T-cell (primary cell): ENCODE results near the gene SMAGP. TPM values are rescaled to one million over a fixed set of nuclear protein-coding genes. Genes with fewer than 3 reads are reported as not detected.

Experiments
- ATAC-seq, 4 experiments: fragments of 200-7000 bp in 3 of 4; fragments of 150-1000 bp in 1 of 4; cut with Tn5 transposase; replicated peaks in 1 of 4; 1 replicate in 3 of 4; 2 replicates in 1 of 4; pipeline ENCODE4 v1.10.0; 2021; ENCODE audit warnings: moderate library complexity in 3 of 4, mild to moderate bottlenecking in 2 of 4, moderate number of reproducible peaks in 1 of 4
- CTCF ChIA-PET, 2 donors: fragments of 300-600 bp; sonication (Branson Sonifier 250); formaldehyde crosslinking; loops; one replicate each; lab custom pipeline; 2022; ENCODE audit warnings: antibody characterized with exemption in 2 of 2; lab: Charles Lee
- POLR2A ChIA-PET, 2 donors: fragments of 300-600 bp; sonication (Branson Sonifier 250); formaldehyde crosslinking; loops; one replicate each; lab custom pipeline; 2022; ENCODE audit warnings: antibody characterized with exemption in 2 of 2; lab: Charles Lee
- DNase-seq, 35 experiments: peaks; one replicate each; pipeline versions ENCODE4 v3.0.0 to v3.0.0-alpha.2; 2013 to 2023
- H3K27ac ChIP-seq: one replicate; pipeline ENCODE4 v1.5.1; 2013; ENCODE audit warnings: low read length
- H3K27me3 ChIP-seq, 2 experiments: replicated peaks in 1 of 2; 1 replicate in 1 of 2; 2 replicates in 1 of 2; pipeline versions ENCODE4 v1.6.1 to v1.7.0; 2013; ENCODE audit warnings: low read length in 1 of 2, mixed read lengths in 1 of 2; ENCODE audit not compliant: control insufficient read depth in 2 of 2, insufficient read depth in 2 of 2; ENCODE audit errors: extremely low read depth in 1 of 2
- H3K36me3 ChIP-seq, 2 donors: 1 replicate in 1 of 2; 2 replicates in 1 of 2; pipeline versions ENCODE4 v1.6.1 to v1.7.0; 2013; ENCODE audit warnings: low read length in 1 of 2; ENCODE audit not compliant: control insufficient read depth in 2 of 2, insufficient read depth in 1 of 2; ENCODE audit errors: extremely low read depth in 1 of 2
- H3K4me1 ChIP-seq, 2 experiments: 1 replicate in 1 of 2; 2 replicates in 1 of 2; pipeline versions ENCODE4 v1.6.1 to v1.7.0; 2013; ENCODE audit warnings: low read length in 2 of 2, mixed read lengths in 1 of 2; ENCODE audit not compliant: insufficient read depth in 2 of 2, control insufficient read depth in 1 of 2; ENCODE audit errors: extremely low read depth in 1 of 2
- H3K4me3 ChIP-seq, 2 donors: 1 replicate in 1 of 2; 2 replicates in 1 of 2; pipeline versions ENCODE4 v1.5.1 to v1.7.0; 2013; ENCODE audit warnings: mild to moderate bottlenecking in 2 of 2, low read length in 1 of 2, moderate library complexity in 1 of 2; ENCODE audit not compliant: control insufficient read depth in 1 of 2; ENCODE audit errors: extremely low read depth in 1 of 2
- H3K9me3 ChIP-seq: 2 replicates; pipeline ENCODE4 v1.7.0; 2013
- H3K27ac Mint-ChIP-seq, 2 donors: one replicate each; pipeline ENCODE4 v1.8.0; 2020 to 2021; ENCODE audit warnings: mild to moderate bottlenecking in 2 of 2, mixed read lengths in 2 of 2
- H3K27me3 Mint-ChIP-seq, 2 donors: one replicate each; pipeline ENCODE4 v1.8.0; 2021 to 2022; ENCODE audit warnings: mixed read lengths in 2 of 2
- H3K36me3 Mint-ChIP-seq: one replicate; pipeline ENCODE4 v1.8.0; 2021; ENCODE audit warnings: mixed read lengths
- H3K4me1 Mint-ChIP-seq, 3 donors: one replicate each; pipeline ENCODE4 v1.8.0; 2020 to 2022; ENCODE audit warnings: mixed read lengths in 3 of 3, mild to moderate bottlenecking in 1 of 3
- H3K4me3 Mint-ChIP-seq, 3 donors: one replicate each; pipeline ENCODE4 v1.8.0; 2020 to 2022; ENCODE audit warnings: mild to moderate bottlenecking in 3 of 3, mixed read lengths in 3 of 3, moderate library complexity in 3 of 3
- H3K9me3 Mint-ChIP-seq, 3 donors: one replicate each; pipeline ENCODE4 v1.8.0; 2020 to 2022; ENCODE audit warnings: mixed read lengths in 3 of 3
- WGBS: methylation state at CpG from one replicate; pipeline ENCODE4 v1.1.5; 2013; ENCODE audit warnings: missing lambda C conversion rate; ENCODE audit not compliant: insufficient coverage; 5-methylcytosine and 5-hydroxymethylcytosine counted together
- total RNA-seq, 35 experiments: library from RNA in 6 of 35; stranded (reverse) in 6 of 35; fragments of 120-200 nt in 1 of 35; gene quantifications; one replicate each; pipeline versions ENCODE4 v1.2.1 to v1.2.4 and lab custom pipeline; 2013 to 2026

SMAGP gene
- total RNA-seq, 5 donors from 2014 or later (not counting 1 experiment from before 2014, with no cell fraction given) = 3.2 to 5.3 (median 3.6) TPM

- H3K36me3 Mint-ChIP-seq = peaks cover 39% of the 10 kb centered on the region
These were observed 25.9 kb downstream of the SMAGP start for GRCh38 chr12:51244269-51244668.

GRCh38 chr12:51242876-51243275, 27.3 kb downstream of the SMAGP start:
- H3K27me3 ChIP-seq = no peaks in the 10 kb centered on the region
- no peaks in the 10 kb centered on the region for H3K9me3 ChIP-seq
- Mint-ChIP-seq H3K36me3 (peaks cover 39% of the 10 kb centered on the region), H3K9me3 (no peaks in the 10 kb centered on the region), H3K4me3 (peak overlapping the region; percentile 4 to 18 (median 17)), H3K27ac (peak overlapping the region; percentile 8 to 29), H3K27me3 (no peaks in the 10 kb centered on the region), H3K4me1 (peaks cover 72 to 75% (median 75%) of the 10 kb centered on the region in 3 donors)
- DNase-seq = no peak
- 79% methylated on average over 5 of the region's 7 CpGs for whole genome bisulfite sequencing
- no peak overlapping the region for H3K27ac ChIP-seq
- CTCF ChIA-PET = no interaction called here
- H3K4me1 ChIP-seq = peaks cover 34 to 59% of the 10 kb centered on the region in 2 experiments
- H3K36me3 ChIP-seq = peaks cover 0 to 50% of the 10 kb centered on the region in 2 donors
- ATAC-seq = no peak
- H3K4me3 ChIP-seq = no peak overlapping the region
- POLR2A ChIA-PET = interaction anchor here in 1 of 2 donors (1.9 kb wide), 1 partner anchor 25 kb away, joined by 10 read pairs; the partner anchor contains the start of gene POU6F1

More at GRCh38 chr12:51244269-51244668, 25.9 kb downstream of the SMAGP start:
- Mint-ChIP-seq H3K27ac (peak overlapping the region; percentile 15 to 53), H3K9me3 (no peaks in the 10 kb centered on the region), H3K27me3 (no peaks in the 10 kb centered on the region), H3K4me1 (peaks cover 73 to 79% (median 78%) of the 10 kb centered on the region in 3 donors), H3K4me3 (no peak overlapping the region)
- WGBS = 50% methylated on average over 1 of the region's 4 CpGs
- ATAC-seq = no peak
- Histone ChIP-seq H3K27ac (no peak overlapping the region), H3K9me3 (no peaks in the 10 kb centered on the region), H3K4me3 (no peak overlapping the region), H3K4me1 (peaks cover 42 to 65% of the 10 kb centered on the region in 2 experiments), H3K36me3 (peaks cover 0 to 50% of the 10 kb centered on the region in 2 donors), H3K27me3 (no peaks in the 10 kb centered on the region)
- ChIA-PET POLR2A (interaction anchor here (0.7 to 1.9 kb wide), 3 partner anchors 14 to 26 kb away, joined by 3 to 10 read pairs (median 3); partner anchors contain the start of gene POU6F1 (in 1 of the 2)), CTCF (interaction anchor here (0.6 to 1.3 kb wide), 7 partner anchors 26 to 651 kb away, joined by 3 to 6 read pairs (median 4); no protein-coding TSS in a partner anchor)
- no peak for DNase-seq

DNA sequence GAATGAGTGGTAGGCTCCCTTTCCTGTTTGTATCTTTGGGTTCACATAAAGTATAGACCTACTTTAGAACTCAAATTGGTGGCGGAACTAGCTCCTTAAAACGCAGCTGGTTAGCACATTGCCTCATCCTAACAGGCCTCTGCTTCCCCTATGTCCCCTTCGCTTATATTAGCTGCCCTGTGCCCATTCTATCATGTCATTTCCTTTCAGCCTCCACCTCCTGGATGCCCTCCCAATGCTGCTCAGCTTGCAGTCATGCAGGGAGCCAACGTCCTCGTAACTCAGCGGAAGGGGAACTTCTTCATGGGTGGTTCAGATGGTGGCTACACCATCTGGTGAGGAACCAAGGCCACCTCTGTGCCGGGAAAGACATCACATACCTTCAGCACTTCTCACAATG, 28.1 kb downstream of the SMAGP start:
- Histone ChIP-seq H3K27me3 (no peaks in the 10 kb centered on the region), H3K9me3 (no peaks in the 10 kb centered on the region), H3K4me3 (no peak overlapping the region), H3K36me3 (peaks cover 0 to 50% of the 10 kb centered on the region in 2 donors), H3K27ac (no peak overlapping the region), H3K4me1 (peaks cover 27 to 54% of the 10 kb centered on the region in 2 experiments)
- ATAC-seq (no peak), DNase-seq (no peak)
- peaks cover 68 to 70% (median 70%) of the 10 kb centered on the region in 3 donors for H3K4me1 Mint-ChIP-seq
- peak overlapping the region; percentile 30 to 75 for H3K27ac Mint-ChIP-seq
- CTCF ChIA-PET = no interaction called here
- peaks cover 39% of the 10 kb centered on the region for H3K36me3 Mint-ChIP-seq
- H3K27me3 Mint-ChIP-seq = no peaks in the 10 kb centered on the region
- H3K4me3 Mint-ChIP-seq = peak overlapping the region; percentile 21 to 96 (median 48)
- no peaks in the 10 kb centered on the region for H3K9me3 Mint-ChIP-seq
- POLR2A ChIA-PET = interaction anchor here in 1 of 2 donors (0.7 to 1.3 kb wide), 2 partner anchors 24 to 79 kb away, joined by 3 read pairs; partner anchors contain the start of gene POU6F1
- 86% methylated on average over 3 of the region's 7 CpGs for WGBS

GRCh38 chr12:51240971-51241370, 29.2 kb downstream of the SMAGP start:
- peak overlapping the region; percentile 14 for H3K27ac ChIP-seq

DNA sequence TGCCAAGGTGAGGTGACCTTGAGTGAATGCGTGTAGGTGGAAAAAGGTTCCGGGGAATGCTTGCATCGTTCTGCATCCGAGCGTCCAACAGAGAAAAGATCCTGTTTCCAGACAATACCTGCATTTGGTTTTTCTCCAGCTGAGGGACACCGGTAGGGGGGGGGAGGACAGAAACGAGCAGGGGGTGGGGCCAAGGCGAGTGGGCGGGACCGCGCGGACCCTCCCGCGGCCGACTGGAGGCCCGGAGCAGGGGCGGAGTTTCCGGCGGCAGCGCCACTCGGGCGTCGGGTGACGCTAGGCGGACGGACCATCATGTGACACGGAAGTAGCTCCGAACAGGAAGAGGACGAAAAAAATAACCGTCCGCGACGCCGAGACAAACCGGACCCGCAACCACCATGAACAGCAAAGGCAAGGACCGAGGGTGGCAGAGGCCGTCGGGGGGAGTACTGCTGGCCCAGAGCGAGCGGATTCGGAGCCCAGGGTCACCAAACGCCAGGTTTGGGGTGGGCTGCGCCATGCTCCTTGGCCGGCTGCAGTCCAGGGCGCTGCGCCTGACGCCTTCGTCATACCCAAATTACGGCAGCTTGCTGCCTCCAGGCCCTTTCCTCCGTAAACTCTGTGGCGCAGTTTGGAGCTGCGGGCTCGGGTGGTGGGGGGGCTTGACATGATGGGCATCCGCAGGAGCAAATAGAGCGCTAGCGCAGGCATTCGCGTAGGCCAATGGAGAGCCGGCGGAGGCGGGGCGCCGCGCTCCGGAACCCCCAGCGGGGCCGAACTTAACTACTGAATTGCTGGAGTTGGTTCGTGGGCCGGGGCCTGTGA, 31.5 kb downstream of the SMAGP start, which contains the start of gene DAZAP2:
TSS of gene DAZAP2 (plus strand) at position 317 of the 825 bp plus-strand sequence. CDS start at position 399, 82 bp downstream.
- WGBS = under 1% methylated on average over 62 of the region's 70 CpGs
- Histone ChIP-seq H3K27ac (peak within 1 kb of the TSS; percentile 100), H3K4me3 (peak within 1 kb of the TSS; percentile 98 to 99), H3K36me3 (peaks cover 0 to 39% of the 10 kb centered on the region in 2 donors), H3K4me1 (peaks cover 13 to 41% of the 10 kb centered on the region in 2 experiments), H3K27me3 (no peaks in the 10 kb centered on the region), H3K9me3 (no peaks in the 10 kb centered on the region)
- Mint-ChIP-seq H3K27ac (peak within 1 kb of the TSS; percentile 99 to 100), H3K36me3 (peaks cover 30% of the 10 kb centered on the region), H3K27me3 (no peaks in the 10 kb centered on the region), H3K9me3 (no peaks in the 10 kb centered on the region), H3K4me1 (peaks cover 42 to 46% (median 44%) of the 10 kb centered on the region in 3 donors), H3K4me3 (peak within 1 kb of the TSS; percentile 96 to 97 (median 96))
- POLR2A ChIA-PET = interaction anchor here (0.6 to 1.7 kb wide), 7 partner anchors 20 to 1615 kb away, joined by 3 to 22 read pairs (median 5); partner anchors contain the start of genes CSRNP2 (in 1 of the 2) and POU6F1 (in 1 of the 2)
- CTCF ChIA-PET = interaction anchor here (0.5 to 1.7 kb wide), 10 partner anchors 18 to 473 kb away, joined by 3 to 27 read pairs (median 4); partner anchors contain the start of gene POU6F1 (in 1 of the 2)
- peak; percentile 89 to 94 (median 92) for ATAC-seq
- peak; percentile 86 to 98 (median 92) for DNase-seq

More at GRCh38 chr12:51240971-51241370, 29.2 kb downstream of the SMAGP start:
- DNase-seq = no peak
- no peak overlapping the region for H3K4me3 ChIP-seq
- WGBS = no CpG with 5 or more reads among the region's 2 CpGs
- H3K36me3 ChIP-seq = peaks cover 0 to 50% of the 10 kb centered on the region in 2 donors
- H3K9me3 Mint-ChIP-seq = no peaks in the 10 kb centered on the region
- peak overlapping the region; percentile 96 to 97 (median 96) for H3K4me3 Mint-ChIP-seq
- H3K27me3 ChIP-seq = no peaks in the 10 kb centered on the region
- ATAC-seq = no peak
- no peaks in the 10 kb centered on the region for H3K9me3 ChIP-seq
- H3K27me3 Mint-ChIP-seq = no peaks in the 10 kb centered on the region
- ChIA-PET POLR2A (interaction anchor here (0.8 to 1.3 kb wide), 2 partner anchors 23 to 24 kb away, joined by 3 read pairs; partner anchors contain the start of gene POU6F1 (in 1 of the 2)), CTCF (interaction anchor here in 1 of 2 donors (1.3 kb wide), 1 partner anchor 100 kb away, joined by 3 read pairs; no protein-coding TSS in a partner anchor)
- H3K27ac Mint-ChIP-seq = peak overlapping the region; percentile 95 to 100
- peaks cover 39% of the 10 kb centered on the region for H3K36me3 Mint-ChIP-seq
- peaks cover 15 to 43% of the 10 kb centered on the region in 2 experiments for H3K4me1 ChIP-seq
- H3K4me1 Mint-ChIP-seq = peaks cover 57 to 58% (median 58%) of the 10 kb centered on the region in 3 donors
